Measurements from ENCODE around the gene PRKCA. TPM values are rescaled to one million over a fixed set of nuclear protein-coding genes. Genes with fewer than 3 reads are reported as not detected.

PRKCA gene
- total and polyA plus RNA-seq, 2 of the 13 experiments (the other 11 are each of a cell fraction or from before 2014, with no cell fraction given) = 18.5 to 21.5 TPM

GRCh38 chr17:66567234-66568170 is 265.1 kb downstream of the PRKCA start (continued):
- TF ChIP-seq THAP8 (CRISPR knock-in tag; IDR thresholded peaks at IDR 0.05; ENCODE audit: borderline replicate concordance) (no peak), GZF1 (CRISPR knock-in tag; IDR thresholded peaks at IDR 0.05) (no peak), BCL3 (CRISPR knock-in tag; IDR thresholded peaks at IDR 0.05) (no peak), RARA (CRISPR knock-in tag; IDR thresholded peaks at IDR 0.05) (peak; percentile 29; the same call in 1 of the 2 replicates), ZNF251 (CRISPR knock-in tag; IDR thresholded peaks at IDR 0.05) (0 out of 2 replicates have a peak, but pooled peaks have one; percentile 68), ZNF350 (CRISPR knock-in tag; IDR thresholded peaks at IDR 0.05; ENCODE audit: borderline replicate concordance, low read depth) (0 out of 2 replicates have a peak, but pooled peaks have one; percentile 55), SNAI1 (CRISPR knock-in tag; IDR thresholded peaks at IDR 0.05; ENCODE audit: borderline replicate concordance) (no peak), TBP (CRISPR knock-in tag; IDR thresholded peaks at IDR 0.05) (no peak), ZNF768 (CRISPR knock-in tag; IDR thresholded peaks at IDR 0.05) (no peak), TERF1 (CRISPR knock-in tag; IDR thresholded peaks at IDR 0.05) (no peak), ZFP41 (CRISPR knock-in tag; IDR thresholded peaks at IDR 0.05; ENCODE audit: borderline replicate concordance) (no peak), YEATS2 (CRISPR knock-in tag; IDR thresholded peaks at IDR 0.05; ENCODE audit: borderline replicate concordance) (peak; percentile 48; the same call in 1 of the 2 replicates), SOX5 (CRISPR knock-in tag; IDR thresholded peaks at IDR 0.05; ENCODE audit: borderline replicate concordance) (peak; percentile 43; the same call in 1 of the 2 replicates), ATF6 (CRISPR knock-in tag; conservative IDR thresholded peaks at IDR 0.05) (0 out of 2 replicates have a peak, but pooled peaks have one; percentile 52), MYPOP (CRISPR knock-in tag; IDR thresholded peaks at IDR 0.05) (no peak), NR0B2 (CRISPR knock-in tag; IDR thresholded peaks at IDR 0.05) (no peak), ZNF530 (CRISPR knock-in tag; IDR thresholded peaks at IDR 0.05; ENCODE audit: low read depth) (no peak), TP53 (CRISPR knock-in tag; conservative IDR thresholded peaks at IDR 0.05) (no peak), ZMYM4 (CRISPR knock-in tag; IDR thresholded peaks at IDR 0.05) (peak; percentile 82), PRPF4 (IDR thresholded peaks at IDR 0.05; ENCODE audit: low read depth, low read length, poor library complexity, severe bottlenecking) (no peak), MIXL1 (CRISPR knock-in tag; IDR thresholded peaks at IDR 0.05) (peak; percentile 95), RXRA (CRISPR knock-in tag; IDR thresholded peaks at IDR 0.05) (no peak; the same call in 1 of the 2 replicates), CHD4 (IDR thresholded peaks at IDR 0.05; ENCODE audit: borderline replicate concordance, low read length) (no peak)

Data from HepG2 (cell line).